IMR-90 (cell line): Measurements from ENCODE around the gene FLII. TPM values are rescaled to one million over a fixed set of nuclear protein-coding genes. Genes with fewer than 3 reads are reported as not detected.

Experiments
- ATAC-seq: fragments of 200-7000 bp; cut with Tn5 transposase; 2 replicates; pipeline ENCODE4 v1.9.1; 2020; ENCODE audit warnings: low read depth, mild to moderate bottlenecking, moderate library complexity
- BruUV-seq: library from RNA; stranded (reverse); fragments of 400-500 nt; replicated peaks from 2 replicates; lab custom pipeline; 2021; lab: Mats Ljungman, UMichigan
- CTCF ChIA-PET: fragments of 300-600 bp; formaldehyde crosslinking; extraction: SDS; loops from one replicate; lab custom pipeline; 2021; ENCODE audit warnings: antibody characterized with exemption; lab: Yijun Ruan, JAX
- POLR2A ChIA-PET: fragments of 300-600 bp; sonication (Branson Sonifier 250); formaldehyde crosslinking; loops from one replicate; lab custom pipeline; 2022; ENCODE audit warnings: antibody characterized with exemption; ENCODE audit not compliant: unreplicated experiment; lab: Charles Lee
- DNase-seq: peaks from one replicate; pipeline ENCODE4 v3.0.0; 2013
- H2AFZ ChIP-seq: replicated peaks from 2 replicates; pipeline ENCODE3; 2013; ENCODE audit warnings: low read length, mild to moderate bottlenecking; ENCODE audit not compliant: poor library complexity
- H2AK5ac ChIP-seq: 2 replicates; pipeline ENCODE4 v1.6.1; 2013; ENCODE audit warnings: low read depth, low read length, inconsistent platforms
- H2AK9ac ChIP-seq: replicated peaks from 2 replicates; pipeline ENCODE3; 2013; ENCODE audit warnings: mild to moderate bottlenecking, low read depth, low read length, moderate library complexity; ENCODE audit not compliant: poor library complexity
- H2BK120ac ChIP-seq: 2 replicates; pipeline ENCODE4 v1.6.1; 2013; ENCODE audit warnings: low read depth, low read length, inconsistent platforms
- H2BK15ac ChIP-seq: 3 replicates; pipeline ENCODE4 v1.6.1; 2013; ENCODE audit warnings: low read depth, low read length, inconsistent platforms
- H2BK20ac ChIP-seq: 2 replicates; pipeline ENCODE4 v1.6.1; 2013; ENCODE audit warnings: low read depth, mild to moderate bottlenecking, inconsistent platforms, low read length, moderate library complexity
- H2BK5ac ChIP-seq: 2 replicates; pipeline ENCODE4 v1.6.1; 2013; ENCODE audit warnings: mild to moderate bottlenecking, low read depth, low read length, inconsistent platforms; ENCODE audit not compliant: poor library complexity, severe bottlenecking
- H3K14ac ChIP-seq: replicated peaks from 2 replicates; pipeline ENCODE4 v1.6.1; 2013; ENCODE audit warnings: low read depth, low read length, inconsistent platforms
- H3K18ac ChIP-seq: 2 replicates; pipeline ENCODE4 v1.6.1; 2013; ENCODE audit warnings: low read depth, low read length, control low read depth
- H3K23ac ChIP-seq: 2 replicates; pipeline ENCODE4 v1.6.1; 2013; ENCODE audit warnings: low read depth, low read length, inconsistent platforms
- H3K27ac ChIP-seq: 2 replicates; pipeline ENCODE4 v1.5.1; 2013; ENCODE audit warnings: mild to moderate bottlenecking, control low read depth, low read length; ENCODE audit not compliant: insufficient read depth
- H3K27me3 ChIP-seq: 2 replicates; pipeline ENCODE4 v1.6.1; 2013; ENCODE audit warnings: low read length; ENCODE audit not compliant: control insufficient read depth, insufficient read depth
- H3K36me3 ChIP-seq: 2 replicates; pipeline ENCODE4 v1.6.1; 2013; ENCODE audit warnings: low read length, mixed read lengths; ENCODE audit not compliant: control insufficient read depth, insufficient read depth
- H3K4ac ChIP-seq: 2 replicates; pipeline ENCODE4 v1.6.1; 2013; ENCODE audit warnings: low read depth, low read length, inconsistent platforms
- H3K4me1 ChIP-seq: 2 replicates; pipeline ENCODE4 v1.6.1; 2013; ENCODE audit warnings: low read length, mixed read lengths; ENCODE audit not compliant: control insufficient read depth, insufficient read depth
- H3K4me2 ChIP-seq: 2 replicates; pipeline ENCODE4 v1.6.1; 2013; ENCODE audit warnings: low read depth, mild to moderate bottlenecking, control low read depth, low read length, moderate library complexity
- H3K4me3 ChIP-seq: 2 replicates; pipeline ENCODE4 v1.5.1; 2013; ENCODE audit warnings: low read depth, mild to moderate bottlenecking, control low read depth, low read length, moderate library complexity; ENCODE audit not compliant: insufficient read depth
- H3K56ac ChIP-seq: 2 replicates; pipeline ENCODE4 v1.6.1; 2013; ENCODE audit warnings: low read length, inconsistent platforms; ENCODE audit not compliant: insufficient read depth; ENCODE audit errors: extremely low read depth
- H3K79me1 ChIP-seq, 2 experiments: 2 replicates each; pipeline ENCODE4 v1.6.1; 2013; ENCODE audit warnings: low read length in 2 of 2, inconsistent platforms in 1 of 2, low read depth in 1 of 2
- H3K9ac ChIP-seq: 2 replicates; pipeline ENCODE4 v1.6.1; 2013; ENCODE audit warnings: low read depth, low read length, control low read depth
- H3K9me1 ChIP-seq: 2 replicates; pipeline ENCODE4 v1.6.1; 2013; ENCODE audit warnings: low read length, inconsistent platforms; ENCODE audit not compliant: insufficient read depth
- H3K9me3 ChIP-seq: 2 replicates; pipeline ENCODE4 v1.6.1; 2013; ENCODE audit warnings: low read length; ENCODE audit not compliant: control insufficient read depth, insufficient read depth
- H4K20me1 ChIP-seq: 2 replicates; pipeline ENCODE4 v1.6.1; 2013; ENCODE audit warnings: low read length, inconsistent platforms; ENCODE audit not compliant: insufficient read depth
- H4K5ac ChIP-seq: 2 replicates; pipeline ENCODE4 v1.6.1; 2013; ENCODE audit warnings: mild to moderate bottlenecking, low read depth, low read length, control low read depth
- H4K8ac ChIP-seq, 2 experiments: 2 replicates each; pipeline ENCODE4 v1.6.1; 2013; ENCODE audit warnings: low read depth in 2 of 2, low read length in 2 of 2, control low read depth in 1 of 2, inconsistent platforms in 1 of 2
- H4K91ac ChIP-seq: 2 replicates; pipeline ENCODE4 v1.6.1; 2013; ENCODE audit warnings: low read depth, low read length, inconsistent platforms; ENCODE audit not compliant: insufficient read depth
- BHLHE40 ChIP-seq: fragments of 150-350 bp; IDR thresholded peaks from 2 replicates; pipeline ENCODE4 v1.6.1; 2016; ENCODE audit warnings: mild to moderate bottlenecking, low read depth, low read length
- CEBPB ChIP-seq: IDR thresholded peaks from 2 replicates; pipeline ENCODE4 v1.6.1; 2012; ENCODE audit warnings: low read depth, low read length, improper control_type of control experiment
- CHD1 ChIP-seq: IDR thresholded peaks from 2 replicates; pipeline ENCODE4 v1.6.1; 2012; ENCODE audit warnings: low read depth, low read length, improper control_type of control experiment
- CTCF ChIP-seq: conservative IDR thresholded peaks from 2 replicates; pipeline ENCODE4 v1.5.1; 2012; ENCODE audit warnings: mild to moderate bottlenecking, low read depth, low read length, improper control_type of control experiment
- ELK1 ChIP-seq: fragments of 150-350 bp; IDR thresholded peaks from 2 replicates; pipeline ENCODE4 v1.6.1; 2016; ENCODE audit warnings: low read depth, mild to moderate bottlenecking, low read length, moderate library complexity, borderline replicate concordance
- FOS ChIP-seq: fragments of 150-350 bp; IDR thresholded peaks from 2 replicates; pipeline ENCODE4 v1.6.1; 2016; ENCODE audit warnings: low read depth, low read length
- MAFK ChIP-seq: IDR thresholded peaks from 2 replicates; pipeline ENCODE4 v1.6.1; 2012; ENCODE audit warnings: low read depth, low read length, improper control_type of control experiment
- MAZ ChIP-seq: IDR thresholded peaks from 2 replicates; pipeline ENCODE4 v1.6.1; 2012; ENCODE audit warnings: low read depth, mild to moderate bottlenecking, low read length, improper control_type of control experiment, moderate library complexity, borderline replicate concordance
- MXI1 ChIP-seq: IDR thresholded peaks from 2 replicates; pipeline ENCODE4 v1.6.1; 2012; ENCODE audit warnings: low read depth, mild to moderate bottlenecking, low read length, moderate library complexity, borderline replicate concordance
- NFE2L2 ChIP-seq: fragments of 150-350 bp; IDR thresholded peaks from 2 replicates; pipeline ENCODE4 v1.6.1; 2016; ENCODE audit warnings: low read depth, mild to moderate bottlenecking, low read length
- POLR2A ChIP-seq: IDR thresholded peaks from 2 replicates; pipeline ENCODE4 v1.6.1; 2012; ENCODE audit warnings: mild to moderate bottlenecking, low read depth, low read length
- RAD21 ChIP-seq: IDR thresholded peaks from 2 replicates; pipeline ENCODE4 v1.6.1; 2012; ENCODE audit warnings: low read length, improper control_type of control experiment
- RCOR1 ChIP-seq: IDR thresholded peaks from 2 replicates; pipeline ENCODE4 v1.6.1; 2012; ENCODE audit warnings: mild to moderate bottlenecking, low read length, improper control_type of control experiment; ENCODE audit not compliant: insufficient replicate concordance
- RFX5 ChIP-seq: IDR thresholded peaks from 2 replicates; pipeline ENCODE4 v1.8.0; 2012; ENCODE audit warnings: low read depth, mild to moderate bottlenecking, low read length, moderate library complexity
- SMC3 ChIP-seq: fragments of 150-350 bp; IDR thresholded peaks from 2 replicates; pipeline ENCODE4 v1.6.1; 2016; ENCODE audit warnings: low read depth, mild to moderate bottlenecking, antibody characterized with exemption, low read length, moderate library complexity
- USF2 ChIP-seq: fragments of 150-350 bp; IDR thresholded peaks from 2 replicates; pipeline ENCODE4 v1.6.1; 2017; ENCODE audit warnings: mild to moderate bottlenecking, antibody characterized with exemption, low read length, low read depth
- WGBS, 2 experiments: methylation state at CpG; one replicate each; pipeline versions ENCODE4 v1.1.5 to v1.1.7; 2013; ENCODE audit warnings: missing lambda C conversion rate in 2 of 2; ENCODE audit not compliant: insufficient read length in 1 of 2; ENCODE audit errors: extremely low coverage in 2 of 2; 5-methylcytosine and 5-hydroxymethylcytosine counted together
- dilution Hi-C: fragments of 300-500 bp; cut with HindIII; formaldehyde crosslinking; loops from one replicate; pipeline ENCODE4 v1.14.3; 2018; ENCODE audit warnings: low sequenced_read_pairs; ENCODE audit not compliant: unreplicated experiment
- in situ Hi-C: fragments of 300-500 bp; cut with MboI; formaldehyde crosslinking; loops from 3 replicates; pipeline ENCODE4 v1.14.3; 2019; ENCODE audit warnings: low sequenced_read_pairs, inconsistent platforms, mixed read lengths
- intact Hi-C: fragments of 100-400 bp; cut with micrococcal nuclease; formaldehyde crosslinking; loops from 2 replicates; pipeline ENCODE4 v1.10.0; 2022
- polyA plus RNA-seq, 3 experiments: library from polyadenylated mRNA; depleted of rRNA; stranded (reverse); fragments of >200 nt; gene quantifications; 2 replicates each; pipeline ENCODE4 v1.2.3, GENCODE V29; 2012; ENCODE audit warnings: low replicate concordance in 1 of 3
- total RNA-seq: library from RNA; depleted of rRNA; stranded (reverse); fragments of >200 nt; gene quantifications from 2 replicates; pipeline ENCODE4 v1.2.3, GENCODE V29; 2012

Gene FLII
- total and polyA plus RNA-seq, 2 of the 4 experiments (the other 2 are of a cell fraction) = 263 to 290 TPM

- CTCF ChIA-PET = no interaction called here
- BruUV-seq = no TSS peak
- Histone ChIP-seq H3K14ac (0 out of 2 replicates have a peak overlapping the region, but pooled peaks have one; percentile 7), H3K9ac (peak overlapping the region; percentile 74), H2AK9ac (peak overlapping the region; percentile 95), H3K4me3 (peak overlapping the region; percentile 75), H3K23ac (peak overlapping the region; percentile 86), H3K27ac (peak overlapping the region; percentile 71), H3K79me1 (peaks cover 17 to 63% of the 10 kb centered on the region in 2 experiments), H2BK15ac (no peak overlapping the region), H2BK120ac (no peak overlapping the region), H2AFZ (peak overlapping the region; percentile 95), H3K9me1 (peaks cover 14% of the 10 kb centered on the region; the same call in 1 of the 2 replicates), H4K20me1 (peaks cover 14% of the 10 kb centered on the region), H3K56ac (no peak overlapping the region), H2BK20ac (no peak overlapping the region), H3K9me3 (no peaks in the 10 kb centered on the region), H3K4me2 (peak overlapping the region; percentile 93), H2AK5ac (peak overlapping the region; percentile 59; the same call in 1 of the 2 replicates), H2BK5ac (peak overlapping the region; percentile 77), H3K4me1 (peaks cover 19% of the 10 kb centered on the region), H4K91ac (no peak overlapping the region), H3K27me3 (no peaks in the 10 kb centered on the region), H3K36me3 (peaks cover 26% of the 10 kb centered on the region), H4K5ac (no peak overlapping the region), H3K18ac (no peak overlapping the region), H4K8ac (peak overlapping the region in 1 of 2 experiments; percentile 23; a peak in 1 of 4 replicates), H3K4ac (peak overlapping the region; percentile 76)
- POLR2A ChIA-PET = no interaction called here
- in situ Hi-C loops = no loop called here
- no peak for DNase-seq
- intact Hi-C loops = no loop called here
- 90% methylated on average over 2 of the region's 3 CpGs; no CpG with 5 or more reads in 1 of the 2 experiments for WGBS, 2 experiments
- dilution Hi-C loops = no loop called here
- ATAC-seq = no peak
- no peak for TF ChIP-seq RFX5
- no peak for TF ChIP-seq ELK1
- TF ChIP-seq SMC3 = no peak
- no peak for TF ChIP-seq MXI1
- no peak for TF ChIP-seq RAD21
- no peak for TF ChIP-seq CTCF
- TF ChIP-seq RCOR1 = no peak
- TF ChIP-seq POLR2A = no peak
- TF ChIP-seq CEBPB = no peak
- no peak for TF ChIP-seq FOS
- no peak for TF ChIP-seq CHD1
- TF ChIP-seq USF2 = no peak
- TF ChIP-seq BHLHE40 = no peak
- TF ChIP-seq MAZ = no peak
- no peak for TF ChIP-seq NFE2L2
- TF ChIP-seq MAFK = no peak
These were observed 3.1 kb upstream of the FLII start for GRCh38 chr17:18261659-18262058.
